Frontal cortex (tissue), 4 donors: ENCODE measurements around the gene ABCA6. TPM values are rescaled to one million over a fixed set of nuclear protein-coding genes. Genes with fewer than 3 reads are reported as not detected.

Source experiments
- DNase-seq, 2 donors: peaks; one replicate each; pipeline ENCODE4 v3.0.0; 2012; ENCODE audit warnings: low spot score in 2 of 2
- FAIRE-seq: peaks from 2 replicates; lab custom pipeline; 2012; peaks lifted over from hg19 to GRCh38; lab: Jason Lieb, UNC
- total RNA-seq: library from RNA; depleted of rRNA; stranded (reverse); fragments of >200 nt; gene quantifications from one replicate; pipeline ENCODE4 v1.2.3, GENCODE V29; 2014
- donor health status: control.
- donor health status: control.
- donor health status: control.

The ABCA6 gene
- total RNA-seq, 1 donor from 2014 or later, result 3.7 TPM

- FAIRE-seq (no peak), DNase-seq (no peak)
These were observed 2.9 kb upstream of the ABCA6 start for GRCh38 chr17:69144331-69145255.

GRCh38 chr17:69143683-69144231 lies 2.1 kb upstream of the ABCA6 start:
- FAIRE-seq, result no peak
- DNase-seq, result no peak

GRCh38 chr17:69143151-69143550 lies 1.5 kb upstream of the ABCA6 start:
- DNase-seq, result no peak
- no peak for FAIRE-seq

GRCh38 chr17:69142175-69142802 lies 594 bp upstream of the ABCA6 start:
- FAIRE-seq (no peak), DNase-seq (no peak)

GRCh38 chr17:69134112-69134511 lies 7.6 kb downstream of the ABCA6 start:
- FAIRE-seq (no peak), DNase-seq (no peak)

- FAIRE-seq, result no peak
These were observed 10.9 kb downstream of the ABCA6 start for GRCh38 chr17:69130627-69131296.

GRCh38 chr17:69123626-69124025 lies 18.1 kb downstream of the ABCA6 start:
- no peak for DNase-seq
- FAIRE-seq, result no peak

More at GRCh38 chr17:69130627-69131296, 10.9 kb downstream of the ABCA6 start:
- no peak for DNase-seq

GRCh38 chr17:69122065-69122464 lies 19.6 kb downstream of the ABCA6 start:
- FAIRE-seq (no peak), DNase-seq (no peak)

GRCh38 chr17:69117855-69118784 lies 23.6 kb downstream of the ABCA6 start:
- FAIRE-seq (no peak), DNase-seq (no peak)

- FAIRE-seq, result no peak
These were observed 29.9 kb downstream of the ABCA6 start for GRCh38 chr17:69111794-69112193.

GRCh38 chr17:69105907-69106730 lies 35.6 kb downstream of the ABCA6 start:
- DNase-seq (no peak), FAIRE-seq (peak; percentile 19)

More at GRCh38 chr17:69111794-69112193, 29.9 kb downstream of the ABCA6 start:
- DNase-seq, result no peak

- FAIRE-seq (no peak), DNase-seq (no peak)
These were observed 38.0 kb downstream of the ABCA6 start for GRCh38 chr17:69103557-69104233.

- FAIRE-seq, result no peak
- no peak for DNase-seq
These were observed 43.1 kb downstream of the ABCA6 start for GRCh38 chr17:69098625-69099024.

GRCh38 chr17:69096541-69096940 lies 45.2 kb downstream of the ABCA6 start:
- FAIRE-seq, result no peak

GRCh38 chr17:69093995-69094394 lies 47.7 kb downstream of the ABCA6 start:
- FAIRE-seq, result no peak

More at GRCh38 chr17:69096541-69096940, 45.2 kb downstream of the ABCA6 start:
- no peak for DNase-seq

GRCh38 chr17:69093279-69093789 lies 48.4 kb downstream of the ABCA6 start:
- no peak for FAIRE-seq
- DNase-seq, result no peak

More at GRCh38 chr17:69093995-69094394, 47.7 kb downstream of the ABCA6 start:
- DNase-seq, result no peak

- FAIRE-seq (no peak), DNase-seq (no peak)
These were observed 51.3 kb downstream of the ABCA6 start for GRCh38 chr17:69090365-69090764.
